HG02759 (cell line): Measurements from ENCODE around the gene SPAG9.

Source experiments
- ATAC-seq: cut with Tn5 transposase; IDR thresholded peaks from one replicate; pipeline ENCODE4 v1.9.1; 2021; ENCODE audit warnings: mild to moderate bottlenecking, moderate library complexity; ENCODE audit not compliant: unreplicated experiment

SPAG9 gene

DNA sequence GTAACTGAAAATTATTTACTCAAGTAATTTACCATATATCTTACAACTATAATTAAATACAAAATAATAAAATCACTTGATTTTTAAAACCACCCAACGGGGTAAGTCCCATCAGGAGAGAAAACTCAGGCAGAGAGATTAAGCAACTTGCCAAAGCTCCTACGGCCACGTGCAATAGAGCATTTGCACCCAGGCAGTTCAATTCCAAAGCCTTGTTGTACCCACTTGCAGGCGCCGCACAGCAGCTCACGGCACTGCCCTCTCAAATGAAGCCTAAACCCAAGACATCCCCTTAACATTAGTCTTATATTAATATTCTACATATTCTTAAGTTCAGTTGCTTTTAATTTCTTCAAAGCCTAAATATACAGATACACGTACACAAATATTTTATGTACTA, 75.7 kb downstream of the SPAG9 start:
- ATAC-seq: no peak

DNA sequence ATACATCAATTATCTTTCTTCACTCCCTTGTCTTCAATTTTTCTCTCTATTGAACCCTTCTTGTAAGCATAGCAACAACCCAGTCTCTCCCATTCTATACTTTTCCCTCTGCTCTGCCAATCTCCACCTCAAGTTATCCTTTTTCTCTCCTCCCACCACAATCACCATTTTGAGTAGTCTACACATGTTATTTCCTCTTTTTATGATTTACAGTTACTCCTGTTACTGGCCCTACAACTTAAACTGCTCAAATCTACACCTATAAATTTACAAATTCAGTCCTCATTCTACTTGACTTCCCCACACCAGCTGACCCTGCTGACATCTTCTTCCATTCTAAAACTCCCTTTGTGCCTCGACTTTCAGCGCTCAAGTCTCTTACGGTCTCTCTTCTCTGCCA, 84.6 kb downstream of the SPAG9 start:
- no peak for ATAC-seq

DNA sequence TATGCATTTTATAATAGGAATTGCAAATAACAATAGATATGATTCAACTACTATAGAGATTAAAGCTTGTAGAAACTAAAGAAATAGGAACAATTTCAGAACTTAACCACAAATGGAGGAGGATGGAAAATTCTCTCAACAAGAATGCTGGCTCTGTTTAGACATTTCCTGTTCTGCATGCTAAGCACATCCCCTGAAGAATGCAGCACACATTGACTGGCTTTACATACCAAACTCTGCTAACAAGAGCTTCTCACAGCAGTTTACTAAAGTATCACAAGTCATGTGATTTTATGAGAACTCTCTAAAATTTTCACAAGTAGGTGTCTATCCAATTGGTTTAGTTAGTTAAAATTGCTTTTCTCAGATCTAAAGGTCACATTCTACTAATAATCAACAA, 85.2 kb downstream of the SPAG9 start:
- no peak for ATAC-seq

DNA sequence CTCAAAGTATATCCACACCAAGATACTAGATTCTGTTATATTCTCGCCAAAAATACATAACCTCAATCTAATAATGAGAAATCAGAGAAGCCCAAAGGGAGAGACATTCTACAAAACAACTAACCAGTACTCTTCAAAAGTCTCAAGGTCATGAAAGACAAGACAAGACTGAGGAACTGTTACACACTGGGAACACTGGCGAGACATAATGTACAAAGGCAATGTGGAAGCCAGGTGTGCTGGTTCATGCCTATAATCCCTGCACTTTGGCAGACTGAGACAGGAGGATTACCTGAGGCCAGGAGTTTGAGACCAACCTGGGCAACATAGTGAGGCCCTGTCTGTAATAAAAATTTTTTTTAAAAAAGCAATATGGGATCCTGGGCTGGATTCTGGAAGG, 85.9 kb downstream of the SPAG9 start:
- ATAC-seq: no peak

DNA sequence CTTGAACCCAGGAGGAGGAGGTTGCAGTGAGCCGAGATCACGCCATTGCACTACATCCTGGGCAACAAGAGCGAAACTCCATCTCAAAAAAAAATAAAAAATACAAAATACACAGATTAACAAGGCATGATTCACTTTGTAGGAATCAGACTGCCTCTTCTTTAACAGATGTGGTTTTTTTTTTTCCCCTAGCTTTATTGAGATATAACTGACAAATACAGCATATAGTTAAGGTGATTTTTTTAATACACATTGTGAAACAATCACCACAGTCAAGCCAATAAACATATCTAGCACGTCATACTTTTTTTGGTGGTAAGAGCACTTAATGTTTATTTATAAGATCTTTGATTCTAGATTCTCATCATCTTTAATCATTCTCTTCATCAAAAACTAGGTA, 87.8 kb downstream of the SPAG9 start:
- no peak for ATAC-seq

DNA sequence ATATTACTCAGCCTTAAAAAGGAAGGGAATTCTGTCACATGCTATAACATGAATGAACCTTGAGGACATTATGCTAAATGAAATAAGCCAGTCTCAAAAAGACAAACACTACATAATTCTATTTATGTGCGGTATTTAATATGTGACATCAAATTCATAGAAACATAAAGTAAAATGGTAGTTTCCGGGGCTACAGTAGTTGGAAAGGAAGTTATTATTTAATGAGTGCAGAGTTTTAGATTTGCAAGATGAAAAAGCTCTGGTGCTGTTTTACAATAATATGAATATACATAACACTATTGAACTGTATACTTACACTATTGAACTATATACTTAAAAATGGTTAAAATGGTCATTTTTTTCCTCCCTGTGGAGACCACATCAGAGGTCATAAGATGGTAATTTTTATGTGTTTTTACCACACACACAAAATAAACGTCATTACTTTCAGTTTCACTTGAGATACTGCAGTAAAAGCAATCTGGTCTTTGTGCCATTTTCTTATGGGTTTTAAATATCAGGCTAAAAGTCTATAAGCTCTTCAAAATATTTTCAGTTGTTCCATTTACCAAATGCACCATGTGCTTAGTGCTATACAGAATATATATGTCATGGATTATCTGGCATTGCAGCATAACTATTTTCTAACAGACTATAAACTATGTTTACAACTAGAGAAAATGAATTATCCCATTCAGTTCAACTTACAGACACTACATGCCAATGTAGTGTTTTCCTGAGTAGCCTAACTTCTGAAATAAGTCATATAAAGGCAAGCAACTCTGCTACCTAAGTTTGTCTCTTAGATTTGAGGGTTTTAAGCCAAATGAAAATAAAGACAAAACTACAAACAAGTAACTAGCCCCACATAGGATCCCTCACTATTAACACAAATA, 90.9 kb downstream of the SPAG9 start:
- ATAC-seq: no peak

DNA sequence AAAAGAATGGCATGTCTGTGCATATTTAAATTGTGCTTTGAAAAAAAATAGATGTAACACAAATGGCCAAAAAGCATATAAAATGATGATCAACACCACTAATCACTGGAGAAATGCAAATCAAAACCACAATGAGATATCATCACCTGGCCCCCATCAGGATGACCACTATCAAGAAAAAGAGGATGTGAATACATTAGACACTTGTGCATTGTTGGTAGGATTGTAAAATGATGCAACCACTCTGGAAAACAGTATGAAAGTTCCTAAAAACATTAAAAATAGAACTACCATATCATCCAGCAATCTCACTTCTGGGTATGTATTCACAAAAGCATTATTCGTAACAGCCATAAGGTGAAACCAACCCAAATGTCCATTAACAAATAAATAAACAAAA, 91.5 kb downstream of the SPAG9 start:
- ATAC-seq: no peak

DNA sequence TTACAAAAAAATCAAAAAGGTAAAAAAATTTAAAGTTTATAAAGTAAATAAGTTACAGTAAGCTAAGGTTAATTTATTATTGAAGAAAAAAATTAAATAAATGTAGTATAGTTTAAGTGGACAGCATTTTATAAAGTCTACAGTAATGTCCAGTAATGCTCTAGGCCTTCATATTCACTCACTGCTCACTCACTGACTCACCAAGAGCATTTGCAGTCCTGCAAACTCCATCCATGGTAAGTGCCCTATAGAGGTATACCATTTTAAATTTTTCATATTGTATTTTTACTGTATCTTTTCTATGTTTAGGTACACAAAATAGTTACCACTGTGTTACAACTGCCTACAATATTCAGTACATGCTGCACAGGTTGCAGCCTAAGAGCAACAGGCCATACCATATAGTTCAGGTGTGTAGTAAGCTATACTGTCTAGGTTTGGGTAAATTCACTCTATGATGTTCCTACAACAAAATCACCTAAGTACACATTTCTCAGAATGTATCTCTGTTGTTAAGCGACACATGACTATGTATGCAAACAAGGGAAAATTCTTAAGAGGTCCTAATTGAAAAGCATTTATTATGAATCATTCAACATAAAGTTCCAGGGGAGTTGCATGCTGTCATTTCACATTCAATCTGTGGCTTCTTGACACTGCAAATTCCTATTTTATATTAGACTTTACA, 92.3 kb downstream of the SPAG9 start:
- ATAC-seq: no peak

DNA sequence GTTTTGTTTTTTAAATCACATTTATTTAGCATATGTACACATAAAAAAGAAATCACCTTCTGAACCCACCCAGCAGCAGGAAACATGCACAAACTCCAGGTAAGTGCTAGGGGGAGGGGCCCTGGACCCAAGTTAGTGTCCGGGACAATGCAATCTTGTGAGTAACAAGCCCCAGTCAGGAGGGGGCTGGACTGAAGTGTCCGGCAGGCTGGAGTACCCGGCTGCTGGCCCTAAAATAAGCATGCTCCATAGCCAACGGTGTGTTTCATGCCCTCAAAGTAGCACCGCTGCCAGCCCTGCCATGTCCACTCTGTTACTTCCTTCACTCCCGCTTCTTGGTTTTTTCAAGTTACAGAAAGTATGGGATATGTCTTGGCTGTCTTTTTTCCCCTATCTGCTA, 102.1 kb downstream of the SPAG9 start:
- ATAC-seq: no peak

DNA sequence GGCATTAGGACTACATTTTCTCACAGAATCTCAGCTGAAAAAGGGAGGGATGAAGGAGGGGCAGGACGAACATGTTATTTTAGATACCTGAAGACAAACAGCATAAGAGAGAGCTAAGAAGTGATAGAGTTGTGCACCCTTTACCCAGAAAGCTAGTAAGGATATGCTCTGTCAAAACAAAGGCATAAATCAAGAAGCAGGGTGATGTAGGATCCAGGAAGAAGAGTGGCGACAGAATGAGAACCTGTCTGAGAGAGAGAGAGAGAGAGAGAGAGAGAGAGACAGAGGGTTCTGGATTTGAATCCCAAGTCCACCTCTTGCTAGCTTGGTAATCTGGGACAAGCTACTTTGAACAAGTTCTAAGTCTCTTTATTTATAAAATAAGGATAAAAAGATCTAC, 103.4 kb downstream of the SPAG9 start:
- no peak for ATAC-seq

DNA sequence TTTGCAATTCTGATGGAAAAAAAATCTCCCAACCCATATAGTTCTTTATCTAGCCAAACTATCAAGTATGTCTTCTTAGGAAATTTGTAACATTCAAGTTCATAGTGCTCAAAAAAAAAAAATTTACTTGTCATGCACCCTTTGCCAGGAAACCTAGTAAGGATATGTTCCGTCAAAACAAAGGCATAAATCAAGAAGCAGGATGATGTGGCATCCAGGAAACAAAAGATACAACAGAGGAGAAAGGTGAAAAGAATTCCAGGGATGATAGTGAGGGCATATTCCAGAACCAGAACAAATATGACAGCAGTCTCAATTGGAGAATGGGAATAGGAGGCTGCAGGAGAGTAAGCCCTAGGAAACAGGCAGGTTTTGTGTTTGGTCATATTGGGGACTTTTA, 104.6 kb downstream of the SPAG9 start:
- no peak for ATAC-seq

DNA sequence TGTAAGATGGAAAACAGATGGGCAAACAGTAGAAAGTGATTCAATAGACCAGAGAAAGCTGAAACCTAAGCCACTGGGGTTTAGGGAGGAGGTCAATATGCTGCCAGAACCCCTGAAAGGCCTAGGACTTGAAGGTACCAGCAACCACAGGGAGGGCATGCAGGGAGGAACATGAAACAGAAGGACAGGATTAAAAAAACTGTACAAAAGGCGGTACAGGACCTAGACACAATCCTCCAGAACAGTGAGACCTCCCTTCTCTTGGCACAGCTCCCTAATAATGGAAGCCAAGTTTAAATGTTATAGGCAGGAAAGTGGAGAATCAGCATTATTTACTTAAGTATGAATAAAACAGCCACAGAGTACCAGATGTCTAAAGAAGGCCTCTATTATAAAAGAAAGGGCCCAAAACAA, 105.5 kb downstream of the SPAG9 start:
- no peak for ATAC-seq

DNA sequence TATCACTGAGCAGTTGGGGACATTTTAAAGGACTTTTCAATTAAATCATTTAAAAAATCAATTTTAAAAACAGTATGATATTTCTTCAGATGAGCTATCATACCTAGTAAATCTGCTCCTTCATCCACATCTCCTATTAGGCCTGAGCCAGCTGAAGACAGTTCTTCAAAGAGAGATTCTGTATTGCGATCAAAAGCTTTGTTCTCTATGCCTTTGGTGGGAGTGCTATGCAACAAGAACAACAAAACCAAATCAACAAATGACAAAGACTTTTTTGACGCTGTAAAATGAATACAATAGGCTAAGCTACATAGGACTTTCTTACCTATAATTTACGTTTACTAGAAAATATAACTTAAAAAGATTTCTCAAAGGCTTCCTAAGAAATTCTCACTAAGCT, 106.5 kb downstream of the SPAG9 start:
- ATAC-seq: no peak

DNA sequence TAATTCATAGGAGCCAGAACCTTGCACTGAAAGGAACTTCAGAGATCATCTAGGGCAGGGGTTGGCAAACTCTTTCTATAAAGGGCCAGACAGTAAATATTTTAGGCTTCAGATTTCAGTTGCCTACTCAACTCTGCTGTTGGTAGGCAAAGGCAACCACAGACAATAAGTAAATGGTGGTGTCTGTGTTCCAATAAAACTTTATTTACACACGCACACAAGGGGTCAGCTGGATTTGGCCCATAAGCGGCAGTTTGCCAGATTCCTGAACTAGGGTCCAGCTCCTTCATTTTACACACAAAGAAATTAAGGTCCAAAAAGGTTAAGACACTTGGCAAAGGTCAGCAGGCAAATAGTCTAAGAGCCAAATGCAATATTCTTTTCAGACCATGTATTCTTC, 107.3 kb downstream of the SPAG9 start:
- no peak for ATAC-seq

DNA sequence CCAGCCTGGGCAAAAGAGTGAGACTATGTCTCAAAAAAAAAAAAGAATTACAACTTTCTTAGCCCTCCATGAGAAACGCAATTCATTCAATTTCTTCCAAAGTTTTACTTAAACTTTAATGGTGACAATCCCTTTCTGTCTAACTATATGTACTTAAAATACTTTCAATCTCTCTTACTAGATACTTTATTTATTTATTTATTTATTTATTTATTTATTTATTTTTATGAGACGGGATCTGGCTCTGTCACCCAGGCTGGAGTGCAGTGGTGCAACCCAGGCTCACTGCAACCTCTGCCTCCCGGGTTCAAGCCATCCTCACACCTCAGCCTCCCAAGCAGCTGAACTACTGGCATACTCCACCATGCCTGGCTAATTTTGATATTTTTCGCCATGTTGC, 108.1 kb downstream of the SPAG9 start:
- no peak for ATAC-seq

DNA sequence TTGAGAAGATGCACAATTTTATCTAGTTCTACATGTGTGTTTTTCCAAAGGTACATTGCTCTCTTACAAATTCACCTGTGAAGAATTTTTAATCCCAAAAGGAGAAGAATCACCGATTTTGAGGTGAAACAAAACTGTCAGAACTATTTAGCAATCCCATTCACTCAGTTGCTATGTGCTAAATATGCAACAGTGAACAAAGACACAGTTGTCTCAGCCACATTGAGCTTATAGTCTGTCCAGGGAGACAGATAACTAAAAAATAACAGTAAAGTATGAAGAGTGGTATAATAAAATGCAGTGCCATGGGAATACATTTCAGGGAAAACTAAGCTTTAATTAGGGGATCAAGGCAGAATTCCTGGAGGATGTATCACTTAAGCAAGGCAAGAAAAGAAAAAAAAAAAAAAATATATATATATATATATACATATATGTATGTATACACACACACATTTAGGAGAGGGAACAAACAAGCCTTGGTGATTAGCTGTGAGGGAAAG, 110.4 kb downstream of the SPAG9 start:
- ATAC-seq: no peak

DNA sequence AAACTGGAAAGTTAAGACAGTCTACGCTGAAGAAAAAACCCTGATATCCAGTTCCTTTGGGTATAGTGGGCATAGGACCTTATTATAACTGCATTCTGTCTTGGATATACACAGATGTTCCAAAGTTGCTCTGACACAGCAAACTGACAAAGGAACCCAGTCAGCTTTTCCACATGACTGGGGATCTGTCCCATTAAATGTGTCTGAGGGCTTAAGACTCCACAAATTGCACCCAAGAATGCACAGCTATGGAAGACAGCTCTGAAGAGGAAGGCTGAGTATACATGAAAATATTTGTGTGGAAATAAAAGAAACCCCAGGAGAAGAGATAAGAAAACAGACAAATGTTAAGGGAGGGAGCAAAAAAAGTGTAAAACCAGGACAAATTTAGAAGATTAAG, 114.1 kb downstream of the SPAG9 start:
- no peak for ATAC-seq

DNA sequence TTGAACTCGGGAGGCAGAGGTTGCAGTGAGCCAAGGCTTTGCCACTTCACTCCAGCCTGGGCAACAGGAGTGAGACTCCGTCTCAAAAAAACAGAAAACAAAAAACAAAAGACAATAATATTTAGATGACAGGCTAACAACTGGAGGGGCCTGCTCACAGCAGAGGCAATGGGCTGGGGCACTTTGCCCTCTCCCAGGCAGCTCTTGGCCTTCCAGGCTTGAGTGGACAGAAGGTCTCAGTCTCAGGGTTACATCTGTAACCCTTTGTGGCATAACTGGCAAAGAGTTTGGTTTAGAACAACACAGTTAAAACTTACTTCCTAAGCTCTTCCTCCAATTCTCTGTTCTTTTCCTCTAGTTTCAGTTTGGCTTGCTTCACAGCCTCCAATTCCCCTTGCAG, 114.9 kb downstream of the SPAG9 start:
- no peak for ATAC-seq

DNA sequence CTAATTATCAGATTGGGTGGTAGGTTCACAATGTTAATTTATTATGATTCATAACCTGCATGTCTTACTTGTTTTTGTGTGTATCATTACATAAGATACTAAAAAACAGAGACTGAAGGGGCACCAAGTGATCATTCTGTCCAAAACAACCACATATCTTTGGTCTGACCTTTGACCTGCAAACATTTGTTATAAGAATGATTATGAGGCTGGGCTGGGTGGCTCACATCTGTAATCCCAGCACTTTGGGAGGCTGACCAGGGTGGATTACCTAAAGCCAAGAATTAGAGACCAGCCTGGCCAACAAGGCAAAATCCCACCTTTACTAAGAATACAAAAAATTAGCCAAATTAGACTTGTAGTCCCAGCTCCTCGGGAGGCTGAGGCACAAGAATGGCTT, 116.4 kb downstream of the SPAG9 start:
- no peak for ATAC-seq

DNA sequence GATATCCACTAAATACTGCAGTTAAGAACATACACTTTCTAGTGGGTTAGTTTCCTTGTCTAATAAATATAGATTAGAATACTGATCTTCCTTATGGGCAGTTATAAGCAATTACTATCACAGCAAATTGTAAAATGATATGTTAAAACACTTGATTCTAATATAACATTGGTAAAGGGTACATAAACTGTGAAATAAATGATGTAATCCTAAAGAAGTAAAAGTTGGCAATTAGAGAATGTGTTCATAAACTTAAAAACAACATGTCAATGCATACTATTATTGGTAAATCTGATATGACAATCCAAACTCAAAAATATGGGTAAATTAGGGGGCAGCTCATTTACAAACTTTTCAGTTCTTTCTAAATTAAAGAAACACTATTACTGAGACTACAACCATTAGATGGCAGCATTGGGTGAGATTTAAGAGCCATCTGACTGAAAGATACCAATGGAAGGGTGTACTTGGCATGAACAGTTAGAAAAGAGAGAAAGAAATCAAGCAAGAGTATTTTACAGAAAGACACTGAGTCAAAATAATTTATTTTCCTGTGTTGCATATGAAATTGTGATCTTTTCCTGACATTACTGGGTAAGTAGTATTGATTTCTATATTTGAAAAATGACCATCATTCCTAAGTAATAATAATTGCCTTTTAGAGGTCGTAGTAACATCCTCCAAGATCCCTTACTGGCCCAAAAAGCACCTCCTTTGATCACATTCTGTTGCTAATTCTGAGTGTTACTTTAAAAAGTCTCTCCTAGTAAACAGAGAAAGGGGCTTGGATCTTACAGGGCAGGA, 119.6 kb downstream of the SPAG9 start:
- ATAC-seq: no peak

DNA sequence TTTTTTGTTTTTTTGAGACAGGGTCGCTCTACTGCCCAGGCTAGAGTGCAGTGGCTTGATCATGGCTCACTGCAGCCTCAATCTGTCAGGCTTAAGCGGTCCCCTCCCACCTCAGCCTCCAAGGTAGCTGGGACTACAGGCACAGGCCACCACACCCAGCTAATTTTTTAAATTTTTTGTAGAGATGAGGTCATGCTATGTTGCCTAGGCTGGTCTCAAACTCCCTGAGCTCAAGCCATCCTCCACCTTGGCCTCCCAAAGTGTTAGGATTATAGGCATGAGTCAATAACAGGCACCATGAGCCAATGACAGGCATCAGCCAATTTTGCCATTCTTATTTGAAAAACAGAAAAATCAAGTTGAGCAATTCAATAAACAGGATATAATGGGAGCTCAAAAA, 125.0 kb downstream of the SPAG9 start:
- no peak for ATAC-seq
